Dedifferentiated amniotic fluid mesenchymal stem cell (primary cell): ENCODE data around the gene PKD1.

Source experiments
- DNase-seq: peaks from one replicate; pipeline ENCODE4 v3.0.0-alpha.2; 2016; ENCODE audit errors: extremely low spot score

The PKD1 gene

DNA sequence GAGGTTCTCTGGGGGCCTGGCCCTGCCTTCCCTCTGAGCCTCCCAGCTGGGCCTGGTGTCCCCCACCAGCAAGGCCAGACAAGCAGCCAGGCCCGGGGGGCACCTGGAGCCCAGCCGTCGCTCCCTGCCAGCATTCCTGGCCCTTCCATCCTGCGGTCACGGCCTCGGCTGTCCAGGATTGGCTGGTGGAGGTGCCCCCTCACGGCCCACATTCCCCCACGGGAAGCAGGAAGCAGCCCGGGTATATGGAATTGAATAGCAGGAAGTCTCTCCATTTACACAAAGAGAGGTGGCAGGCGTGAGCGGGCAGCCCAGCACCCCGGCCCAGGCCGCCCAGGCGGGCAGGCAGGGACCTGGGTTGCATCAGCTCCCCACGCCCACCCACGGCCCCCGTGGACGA is 34.4 kb upstream of the PKD1 start:
- DNase-seq = no peak

DNA sequence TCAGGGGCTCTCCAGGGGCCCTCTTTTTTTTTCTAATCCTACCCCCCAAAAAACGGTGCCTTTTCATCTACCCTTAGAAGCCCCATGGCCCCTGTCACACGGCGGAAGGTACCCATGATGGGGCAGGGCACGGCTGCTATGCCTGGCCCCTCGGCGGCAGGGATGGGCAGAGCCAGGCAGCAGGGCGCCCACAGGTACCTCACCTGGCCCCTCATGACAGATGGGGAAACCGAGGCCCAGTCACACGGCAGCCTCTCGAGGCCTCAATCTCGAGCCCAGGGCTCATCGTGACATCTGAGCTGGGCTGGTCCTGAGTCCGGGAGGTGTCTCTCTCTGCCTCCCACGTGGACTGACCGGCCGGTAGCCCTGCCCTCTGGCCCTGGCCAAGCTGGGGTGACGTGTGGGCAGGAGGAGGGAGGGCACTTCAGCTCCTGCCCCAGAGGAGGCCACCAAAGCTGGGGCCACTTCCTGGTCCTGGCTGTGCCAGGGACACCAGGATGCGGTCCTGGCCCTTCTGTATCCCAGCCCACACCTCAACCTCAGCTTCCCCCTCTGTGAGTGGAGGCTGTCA is 31.5 kb upstream of the PKD1 start:
- no peak for DNase-seq

DNA sequence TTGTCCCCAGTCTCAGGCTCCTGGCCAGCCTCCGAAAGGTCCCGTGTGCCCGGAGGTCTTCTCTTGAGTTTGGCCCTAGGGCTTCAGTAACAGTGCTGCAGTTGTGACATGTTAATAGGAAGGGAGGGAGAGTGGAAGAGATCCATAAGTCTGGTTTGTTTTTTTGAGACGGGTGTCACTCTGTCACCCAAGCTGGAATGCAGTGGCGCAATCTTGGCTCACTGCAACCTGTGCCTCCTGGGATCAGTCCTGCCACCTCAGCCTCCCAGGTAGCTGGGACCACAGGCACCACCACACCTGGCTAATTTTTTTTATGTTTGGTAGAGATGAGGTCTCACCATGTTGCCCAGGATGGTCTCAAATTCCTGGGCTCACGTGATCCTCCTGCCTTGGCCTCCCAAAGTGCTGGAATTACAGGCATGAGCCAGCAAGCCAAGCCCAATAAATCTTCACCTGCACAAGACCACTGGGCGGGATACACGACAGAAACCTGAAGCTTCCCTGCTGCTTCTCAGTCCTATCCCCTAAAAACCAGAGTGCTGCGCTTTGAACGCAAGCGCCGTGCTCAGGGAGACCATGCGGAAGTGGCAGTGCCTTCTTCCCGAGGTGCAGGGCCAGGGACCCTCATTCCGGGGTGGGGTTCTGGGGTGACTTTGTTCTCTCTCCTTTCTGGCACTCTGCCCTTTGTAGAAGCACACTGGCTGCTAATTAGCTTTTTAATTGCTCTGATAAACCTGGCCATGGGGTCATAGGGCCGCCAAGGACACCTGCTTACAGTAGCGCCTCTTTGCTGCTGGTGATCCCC is 30.8 kb upstream of the PKD1 start:
- no peak for DNase-seq

DNA sequence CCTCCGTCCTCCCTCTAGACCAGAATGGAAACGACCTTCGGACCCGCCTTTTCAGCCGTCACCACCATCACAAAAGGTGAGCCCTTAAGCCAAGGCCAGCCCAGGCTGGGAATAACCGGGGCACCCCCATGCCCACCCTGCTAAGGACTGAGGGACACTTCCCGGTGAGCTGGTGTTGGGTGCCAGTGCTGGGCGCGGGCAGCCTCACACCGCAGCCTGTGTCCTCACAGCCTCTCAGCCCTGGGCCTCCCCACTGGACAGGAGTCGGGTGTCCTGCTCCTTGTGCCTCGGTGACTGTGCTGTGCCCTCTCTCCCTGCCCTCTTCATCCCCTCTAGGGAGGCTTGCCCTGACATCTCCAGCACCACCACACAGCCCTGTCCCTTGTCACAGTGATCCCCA is 30.2 kb upstream of the PKD1 start:
- no peak for DNase-seq

DNA sequence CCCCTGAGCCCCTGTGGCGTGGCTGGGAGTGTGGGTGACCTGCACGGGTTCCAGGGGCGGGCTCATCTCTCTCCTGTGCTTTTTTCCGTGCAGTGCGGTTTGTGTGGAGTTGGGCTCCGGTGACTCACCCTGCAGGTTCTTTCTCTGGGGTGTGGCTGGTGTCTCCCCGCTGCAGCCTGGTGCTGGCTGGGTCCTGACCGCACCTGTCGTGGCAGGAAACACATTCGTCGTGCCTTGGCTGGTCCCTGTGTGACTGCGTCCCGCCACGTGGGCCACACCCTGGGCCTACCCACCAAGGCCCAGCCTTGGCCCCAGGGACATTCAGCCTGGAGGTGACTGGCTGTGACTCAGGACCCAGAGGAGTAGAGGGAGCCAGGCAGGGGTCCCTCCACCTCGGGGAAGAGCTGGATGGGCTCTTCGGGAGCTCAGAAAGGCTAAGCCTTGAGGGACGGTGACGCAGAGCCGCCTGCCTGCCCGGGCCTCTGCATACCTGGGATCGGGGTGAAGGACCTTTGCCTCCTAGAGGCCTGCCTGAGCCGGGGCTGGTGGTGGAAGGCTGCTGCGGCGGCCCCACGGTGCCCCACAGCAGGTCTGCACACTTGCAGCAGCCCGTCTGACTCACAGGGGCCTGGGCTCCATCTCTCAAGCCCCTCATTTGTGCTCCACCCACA is 27.6 kb upstream of the PKD1 start:
- DNase-seq = no peak

DNA sequence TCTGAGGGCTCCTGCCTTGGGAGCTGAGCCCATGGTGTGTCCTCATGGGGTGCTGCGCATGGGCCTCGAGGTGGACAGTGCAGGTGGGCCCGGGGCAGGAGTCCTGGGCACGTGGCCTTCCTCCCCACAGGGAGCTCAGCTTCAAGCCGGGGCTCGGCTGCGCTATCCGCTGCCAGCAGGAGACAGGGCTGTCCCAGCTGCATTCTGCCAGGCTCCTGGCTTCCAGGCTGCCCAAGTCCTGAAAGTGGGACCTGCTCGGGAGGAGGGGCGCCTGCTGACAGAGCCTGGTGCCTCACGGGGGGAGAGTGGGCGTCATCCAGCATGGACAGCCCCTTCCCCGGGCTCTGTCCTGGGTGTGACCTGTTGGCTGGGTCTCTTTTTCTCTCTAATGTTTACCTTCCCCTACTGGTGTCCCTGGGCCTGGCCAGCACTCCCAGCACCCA is 27.0 kb upstream of the PKD1 start:
- DNase-seq = no peak

DNA sequence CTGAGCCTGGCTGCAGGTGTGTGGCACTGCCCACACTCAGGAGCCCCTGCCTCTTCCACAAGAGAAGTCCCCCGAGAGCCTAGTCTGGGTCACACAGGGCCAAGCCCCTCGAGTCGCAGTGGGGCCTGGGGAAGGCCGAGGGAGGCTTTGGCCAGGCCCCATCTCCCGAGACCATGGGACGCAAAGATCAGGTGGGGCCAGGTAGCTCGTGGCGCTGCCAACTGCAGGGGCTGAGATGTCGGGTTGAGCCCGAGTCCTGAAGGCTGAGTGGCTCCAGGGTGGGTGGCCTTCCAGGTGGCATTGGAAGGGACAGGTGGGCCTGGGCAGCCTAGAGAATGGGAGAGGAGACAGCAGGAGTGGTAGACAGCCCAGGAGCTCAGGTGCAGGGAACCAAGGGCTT is 26.2 kb upstream of the PKD1 start:
- DNase-seq = no peak

DNA sequence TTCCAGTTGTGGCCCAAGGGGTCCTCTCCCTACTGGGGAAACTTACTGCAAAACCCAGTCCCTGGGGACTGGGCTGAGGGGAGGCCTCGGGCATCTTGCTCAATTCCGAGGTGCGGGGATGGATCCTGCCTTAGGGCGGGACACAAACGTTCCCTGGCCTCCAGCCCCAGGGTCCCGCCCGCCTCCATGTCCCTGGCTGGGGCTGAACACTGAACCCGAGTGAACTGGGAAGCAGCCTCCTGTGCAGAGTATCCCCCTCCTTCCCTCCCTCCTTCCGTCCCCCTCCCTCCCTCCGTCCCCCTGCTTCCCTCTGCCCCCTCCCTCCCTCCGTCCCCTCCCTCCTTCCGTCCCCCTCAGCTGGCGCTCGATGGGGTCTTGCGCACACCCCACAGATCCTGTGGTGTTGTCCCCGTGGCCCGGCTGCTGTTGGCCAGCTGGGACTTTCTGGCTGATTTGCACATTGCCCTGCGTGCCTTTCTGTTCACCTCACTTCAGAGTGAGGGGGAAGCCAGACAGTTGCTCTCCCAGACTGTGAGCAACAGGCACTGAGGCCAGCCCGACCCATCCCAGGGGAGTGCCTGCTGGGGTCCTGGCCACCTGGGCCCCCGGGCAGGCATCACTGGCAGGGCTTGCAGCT is 25.3 kb upstream of the PKD1 start:
- DNase-seq = no peak

DNA sequence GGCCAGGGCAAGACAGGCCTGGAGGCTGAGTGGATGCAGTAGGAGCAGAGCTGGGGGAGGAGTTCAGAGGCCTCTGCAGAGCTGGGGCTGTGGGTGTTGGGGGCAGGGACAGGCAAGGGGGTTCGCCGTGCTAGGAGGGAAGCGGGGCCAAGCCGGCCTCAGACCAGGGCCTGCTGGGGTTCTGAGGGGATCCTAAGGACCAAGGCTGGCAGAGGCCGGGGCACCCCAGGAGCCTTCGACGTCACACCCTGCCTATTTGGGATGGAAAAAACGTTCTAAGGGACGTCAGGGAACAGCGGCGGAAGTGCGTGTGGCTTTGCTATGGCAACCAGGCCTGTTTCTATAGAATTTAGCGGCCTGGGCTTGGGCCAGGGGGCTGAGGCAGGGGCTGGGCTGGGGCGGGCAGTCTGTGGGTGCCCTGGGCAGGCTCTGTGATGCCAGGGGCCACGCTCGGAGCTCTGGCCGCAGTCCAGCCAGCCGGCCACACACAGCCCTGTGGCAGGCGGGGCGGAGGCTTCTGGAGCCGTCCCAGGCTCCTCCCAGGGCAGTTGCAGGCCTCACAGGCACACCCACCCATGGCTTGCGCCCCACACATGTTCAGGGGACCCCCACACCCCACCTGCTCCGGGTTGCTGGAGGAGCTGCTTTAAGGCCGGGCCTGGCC is 23.6 kb upstream of the PKD1 start:
- no peak for DNase-seq

DNA sequence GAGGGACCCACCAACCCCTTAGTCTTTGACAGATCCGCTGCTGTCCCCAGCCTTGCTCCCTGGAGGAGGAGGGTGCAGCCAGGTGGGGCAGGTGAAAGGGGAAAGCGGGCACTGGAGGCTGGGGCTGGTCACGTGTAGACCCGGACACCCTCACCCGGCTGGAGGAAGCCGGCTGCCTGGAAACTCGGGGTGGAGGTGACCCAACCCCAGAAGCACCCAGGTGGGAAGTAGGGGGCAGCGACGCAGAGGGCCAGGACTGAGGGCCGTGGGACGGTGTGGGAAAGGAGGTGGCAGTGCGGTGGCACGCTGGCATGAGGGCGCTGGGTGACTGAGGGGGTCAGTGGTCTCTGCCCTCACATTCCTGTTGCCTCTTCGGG is 22.6 kb upstream of the PKD1 start:
- DNase-seq = no peak

DNA sequence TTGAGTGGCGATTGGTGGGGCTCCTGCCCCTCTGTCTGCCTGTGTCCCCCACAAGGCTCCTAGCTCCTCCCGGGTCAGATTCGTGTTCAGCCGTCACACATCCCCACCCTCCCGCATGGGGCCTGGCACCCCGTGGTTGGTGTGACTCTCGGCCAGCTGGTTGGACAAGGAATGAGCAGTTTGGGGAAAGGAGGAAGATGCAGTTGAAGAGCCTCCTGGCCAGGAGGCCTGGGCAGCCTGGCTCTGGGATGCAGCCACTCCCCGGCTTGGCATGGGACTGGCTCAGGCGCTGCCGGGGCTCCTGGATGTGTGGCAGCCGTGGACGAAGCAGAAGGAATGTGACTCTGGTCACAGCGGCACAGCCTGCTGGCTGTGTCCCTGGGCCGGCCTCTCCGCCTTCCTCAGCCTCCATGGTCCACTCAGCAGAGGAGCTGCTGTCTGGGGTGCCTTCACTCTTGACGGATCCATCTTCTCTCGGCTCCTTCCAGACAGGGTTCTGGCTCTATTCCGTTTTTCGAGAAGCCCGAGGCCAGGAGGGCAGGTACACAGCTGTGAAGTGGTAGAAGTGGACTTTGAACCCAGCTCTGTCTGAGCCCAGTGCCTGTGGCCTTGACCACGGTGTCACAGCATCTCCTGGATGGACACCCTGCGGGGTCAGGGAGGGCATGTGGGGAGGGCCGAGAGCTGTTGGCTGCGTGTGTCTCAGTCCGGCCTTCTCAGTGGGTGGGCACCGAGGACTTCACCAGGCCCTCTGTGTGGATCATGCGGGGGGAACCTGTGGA is 22.0 kb upstream of the PKD1 start:
- DNase-seq = no peak

DNA sequence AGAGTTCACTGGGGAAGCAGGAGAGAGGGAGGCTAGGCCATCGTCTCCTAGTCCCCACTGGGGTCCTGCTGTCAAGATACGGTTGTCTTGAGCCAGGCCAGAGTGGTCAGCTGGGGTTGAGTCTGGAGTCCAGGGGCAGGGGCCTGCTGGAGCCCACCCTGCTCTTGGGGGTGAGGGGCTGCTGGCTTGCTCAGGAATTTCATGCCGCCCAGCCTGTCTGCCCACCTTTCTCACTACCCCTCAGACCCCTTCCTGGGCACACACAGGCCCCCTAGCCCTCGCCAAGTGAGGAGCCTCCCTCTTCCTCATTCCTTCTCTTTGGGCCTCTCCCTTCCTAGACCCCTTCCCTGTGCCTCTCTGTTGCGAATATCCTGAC is 21.1 kb upstream of the PKD1 start:
- no peak for DNase-seq

DNA sequence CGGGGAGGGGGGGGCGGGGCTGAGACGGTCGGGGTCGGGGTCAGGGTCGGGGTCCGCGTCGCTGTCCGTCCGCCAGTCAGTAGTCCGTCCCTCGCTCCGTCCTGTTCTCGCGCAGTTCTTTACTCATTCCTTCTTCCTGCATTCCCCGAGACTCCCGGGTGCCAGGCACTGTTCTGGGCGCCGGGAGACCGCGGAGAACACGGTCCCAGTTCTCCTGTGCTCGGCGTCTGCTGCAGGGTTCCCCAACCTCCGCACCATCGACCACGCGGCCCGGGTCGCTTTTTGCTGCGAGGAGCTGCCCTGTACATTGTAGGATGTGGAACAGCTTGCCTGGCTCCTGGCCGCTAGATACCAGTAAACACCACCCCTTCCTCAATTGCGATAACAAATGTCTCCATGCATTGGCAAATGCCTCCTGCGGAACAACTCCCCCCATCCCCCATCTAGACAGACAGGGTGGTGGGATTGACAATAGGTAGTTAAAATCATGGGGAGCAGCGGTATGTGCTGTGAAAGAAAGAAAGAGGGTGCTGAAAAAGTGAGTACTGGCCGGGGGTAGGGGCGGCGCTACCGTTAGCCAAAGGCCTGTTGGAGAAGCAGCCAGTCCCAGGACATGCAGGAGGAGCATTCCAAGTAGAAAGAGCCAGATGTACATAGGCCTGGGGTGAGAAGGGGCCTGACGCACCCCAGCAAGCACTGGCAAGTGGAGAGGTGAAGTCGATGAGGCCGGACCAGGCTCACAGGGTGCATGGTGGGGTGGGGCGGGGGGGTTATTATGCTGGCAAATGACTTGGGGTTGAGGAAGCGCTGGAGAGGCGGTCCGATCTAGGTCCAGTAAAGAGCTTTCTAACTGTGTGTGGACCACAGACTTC is 20.5 kb upstream of the PKD1 start:
- DNase-seq = no peak

DNA sequence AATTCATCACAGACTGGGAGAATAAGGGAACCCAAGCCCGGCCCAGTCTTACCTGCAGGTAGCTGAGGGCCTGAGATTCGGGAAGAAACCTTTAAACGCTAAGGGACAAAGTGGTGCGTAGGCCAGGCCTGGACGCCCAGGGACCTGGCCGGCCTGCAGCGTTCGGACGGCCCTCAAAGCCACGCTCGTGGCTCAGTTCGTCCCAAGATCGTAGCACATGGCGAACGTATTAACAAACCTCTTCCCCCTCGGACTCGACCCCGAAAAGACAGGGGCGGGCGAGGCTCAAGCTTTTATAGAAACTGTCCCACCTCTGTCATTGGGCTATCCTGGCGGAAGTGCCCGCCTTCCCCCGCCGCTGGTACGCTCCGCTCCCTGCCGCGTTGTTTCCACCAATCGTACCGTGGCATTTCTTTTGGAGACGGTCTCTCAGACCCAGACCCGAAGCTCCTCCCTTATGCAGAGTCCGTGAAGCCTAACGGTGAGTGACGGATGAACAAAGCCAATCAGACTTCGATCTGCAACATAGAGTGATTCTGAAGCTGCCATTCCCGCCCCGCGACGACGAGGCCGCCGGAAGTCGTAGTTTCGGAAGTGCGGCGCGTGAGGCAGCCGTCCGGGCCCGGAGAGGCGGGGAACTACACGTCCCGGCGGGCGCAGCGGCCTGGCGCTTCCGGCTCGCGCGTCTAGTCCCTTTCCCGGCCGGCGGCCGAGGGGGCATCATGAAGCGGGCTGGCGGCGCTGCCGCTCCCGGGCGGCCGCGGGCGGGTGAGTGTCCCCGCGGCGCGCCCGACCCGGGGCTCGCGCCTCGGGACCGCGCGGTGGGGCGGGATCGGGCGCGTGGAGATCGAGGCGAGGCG is 19.6 kb upstream of the PKD1 start, which contains the start of gene TRAF7:
TRAF7 (plus strand) TSS at position 692 of the 860 bp plus-strand sequence. CDS start 8,139 bp downstream, outside the sequence.
- peak; percentile 100 for DNase-seq

DNA sequence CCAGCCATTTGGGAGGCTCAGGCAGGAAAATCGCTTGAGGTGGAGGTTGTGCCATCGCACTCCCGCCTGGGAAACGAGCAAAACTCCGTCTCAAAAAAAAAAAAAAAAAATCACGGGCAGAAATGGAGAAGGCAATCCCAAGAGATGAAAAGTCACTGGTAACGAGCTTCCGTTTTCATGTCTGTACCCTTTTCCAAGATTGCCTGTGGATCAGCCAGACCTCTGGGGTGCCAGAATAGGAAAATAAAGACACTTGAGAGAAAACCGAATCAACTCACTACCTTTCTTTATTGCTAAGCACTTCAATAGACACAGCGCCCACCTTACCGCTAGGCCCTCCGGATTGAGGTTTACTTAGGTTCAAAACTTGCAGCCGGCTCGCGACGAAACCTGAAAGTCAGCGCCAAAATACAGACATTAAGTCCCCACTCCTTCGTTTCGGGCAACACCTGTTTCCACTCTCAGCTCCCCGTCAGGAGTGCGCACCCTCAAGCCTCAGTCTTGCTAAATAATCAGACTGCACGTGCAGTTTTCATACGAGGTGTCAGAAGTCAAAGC is 18.9 kb upstream of the PKD1 start:
- no peak for DNase-seq

DNA sequence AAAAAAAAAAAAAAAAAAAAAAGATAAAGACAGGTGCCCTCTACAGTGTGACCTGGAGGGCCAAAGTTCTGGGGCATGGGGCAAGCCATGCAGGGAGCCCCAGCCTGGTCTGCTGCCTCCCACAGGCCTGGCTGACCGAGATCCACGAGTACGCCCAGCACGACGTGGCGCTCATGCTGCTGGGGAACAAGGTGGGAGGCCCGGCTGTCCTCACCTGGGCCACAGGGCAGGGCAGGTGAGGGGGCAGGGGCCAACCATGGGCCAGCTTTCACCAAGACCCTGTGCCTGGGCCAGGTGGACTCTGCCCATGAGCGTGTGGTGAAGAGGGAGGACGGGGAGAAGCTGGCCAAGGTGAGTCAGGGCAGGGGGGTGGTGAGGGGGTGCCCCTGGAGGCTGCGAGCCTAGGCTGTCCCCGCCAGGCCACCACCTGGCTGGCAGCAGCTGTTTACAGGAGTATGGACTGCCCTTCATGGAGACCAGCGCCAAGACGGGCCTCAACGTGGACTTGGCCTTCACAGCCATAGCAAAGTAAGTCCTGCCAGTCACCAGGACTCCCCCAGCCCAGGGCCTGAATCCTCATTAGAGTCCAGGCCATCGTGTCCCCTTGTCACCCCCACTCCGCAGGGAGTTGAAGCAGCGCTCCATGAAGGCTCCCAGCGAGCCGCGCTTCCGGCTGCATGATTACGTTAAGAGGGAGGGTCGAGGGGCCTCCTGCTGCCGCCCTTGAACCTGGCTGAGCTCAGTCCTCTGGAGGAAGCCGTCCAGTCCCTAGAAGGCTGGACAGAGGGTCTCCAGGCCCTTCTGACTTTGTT is 17.2 kb upstream of the PKD1 start:
- DNase-seq = no peak

DNA sequence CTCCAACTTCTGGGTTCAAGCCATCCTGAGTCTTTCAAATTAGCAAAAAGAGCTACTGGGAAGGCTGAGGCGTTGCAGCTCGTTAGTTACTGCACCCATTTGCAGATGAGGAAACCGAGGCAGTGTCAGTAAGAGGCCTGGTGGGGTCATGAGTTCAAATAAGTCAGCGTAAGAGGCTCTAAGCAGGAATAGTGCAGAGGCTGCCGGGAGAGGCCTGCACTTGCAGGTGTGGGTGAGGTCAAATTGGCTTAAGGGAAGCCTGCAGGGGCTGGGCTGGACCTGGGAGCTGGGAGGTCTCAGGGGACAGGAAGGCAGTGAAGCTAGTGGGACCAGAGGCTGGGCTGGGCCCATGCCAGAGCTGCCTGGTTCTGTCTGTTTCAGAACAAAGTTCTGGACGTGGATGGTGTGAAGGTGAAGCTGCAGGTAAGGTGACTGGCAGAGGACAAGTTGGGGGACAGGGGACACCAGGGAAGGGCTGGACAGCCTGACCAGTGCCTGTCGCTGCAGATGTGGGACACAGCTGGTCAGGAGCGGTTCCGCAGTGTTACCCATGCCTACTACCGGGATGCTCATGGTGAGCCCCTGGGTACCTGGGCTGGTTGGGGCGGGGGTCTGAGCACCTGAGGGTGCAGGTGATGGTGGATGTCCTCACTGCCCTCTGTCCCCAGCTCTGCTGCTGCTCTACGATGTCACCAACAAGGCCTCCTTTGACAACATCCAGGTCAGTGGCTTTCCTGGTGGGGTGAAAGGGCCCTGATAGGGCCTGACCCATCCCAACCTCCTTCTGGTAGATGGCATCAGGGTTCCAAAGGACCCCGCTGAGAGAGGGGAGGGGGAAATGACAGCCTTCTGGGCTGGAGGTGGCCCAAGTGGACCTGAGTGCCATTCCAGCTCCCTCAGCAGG is 15.7 kb upstream of the PKD1 start:
- DNase-seq = no peak
